K562 (cell line): ENCODE results near the gene TFF3.

ENCODE experiments used
- EGR1 ChIP-seq: fragments of 450-650 bp; conservative IDR thresholded peaks from 2 replicates; pipeline ENCODE4 v1.6.1; 2017; ENCODE audit warnings: mild to moderate bottlenecking
- KDM1A ChIP-seq, 2 experiments: fragments of 450-650 bp; IDR thresholded peaks; 2 replicates each; pipeline ENCODE4 v1.6.1; 2016; ENCODE audit warnings: mild to moderate bottlenecking in 2 of 2
- L3MBTL2 ChIP-seq: fragments of 450-650 bp; IDR thresholded peaks from 2 replicates; pipeline ENCODE4 v1.6.1; 2016; ENCODE audit warnings: mild to moderate bottlenecking, moderate library complexity
- MLX ChIP-seq, 2 experiments: fragments of 450-650 bp in 1 of 2; sonication (generic) in 1 of 2; formaldehyde crosslinking; conservative IDR thresholded peaks; 2 replicates each; pipeline versions ENCODE4 v1.4.0 to v1.8.1; 2020 to 2022; ENCODE audit warnings: mild to moderate bottlenecking in 1 of 2, missing genetic modification reagents in 1 of 2
- POLR2AphosphoS5 ChIP-seq: IDR thresholded peaks from 2 replicates; pipeline ENCODE4 v1.6.1; 2011; ENCODE audit warnings: mild to moderate bottlenecking, low read depth, low read length, moderate library complexity; ENCODE audit not compliant: control insufficient read depth, insufficient read depth
- RNF2 ChIP-seq: sonication (generic); IDR thresholded peaks from 2 replicates; pipeline ENCODE4 v1.6.1; 2016
- RREB1 ChIP-seq: fragments of 250-450 bp; sonication (Bioruptor Pico); IDR thresholded peaks from 2 replicates; pipeline ENCODE4 v1.4.0; 2020
- TCF7L2 ChIP-seq: fragments of 150-350 bp; IDR thresholded peaks from 2 replicates; pipeline ENCODE4 v1.6.1; 2016; ENCODE audit warnings: low read depth, mild to moderate bottlenecking, low read length, moderate library complexity
- TSHZ1 ChIP-seq: fragments of 250-450 bp; sonication (Bioruptor Pico); IDR thresholded peaks from 2 replicates; pipeline ENCODE4 v1.4.0; 2020; ENCODE audit warnings: mild to moderate bottlenecking, moderate library complexity
- ZNF282 ChIP-seq: sonication (generic); formaldehyde crosslinking; IDR thresholded peaks from 2 replicates; pipeline ENCODE4 v1.8.1; 2023; ENCODE audit warnings: missing genetic modification reagents

- no peak for TF ChIP-seq KDM1A (IDR thresholded peaks at IDR 0.05)
- TF ChIP-seq TSHZ1 (CRISPR knock-in tag) = no peak
- no peak for TF ChIP-seq TCF7L2
- TF ChIP-seq MLX (CRISPR knock-in tag; conservative IDR thresholded peaks at IDR 0.05) = no peak
- TF ChIP-seq RNF2 = no peak
- no peak for TF ChIP-seq RREB1 (CRISPR knock-in tag)
- TF ChIP-seq POLR2AphosphoS5 = no peak
- TF ChIP-seq L3MBTL2 = no peak
- no peak for TF ChIP-seq EGR1
- TF ChIP-seq ZNF282 = no peak
Observed at GRCh38 chr21:42277593-42277992, 37.6 kb downstream of the TFF3 start.
